Measurements from ENCODE around the gene ZNF300.
"Not testable (repeated sequence)": the region's sequence is repeated elsewhere in the genome, so short reads cannot be mapped to it uniquely, and the experiment has no call there.

ZNF300 gene

GRCh38 chr5:150845185-150845859 is 59.5 kb downstream of the ZNF300 start:
- not testable (repeated sequence) for DNase-seq (ENCODE audit: low read depth)

Data from stimulated activated CD8-positive, alpha-beta memory T cell treated with anti-CD3 and anti-CD28 coated beads, Interleukin-12 subunit alpha, Interleukin-12 subunit beta, amount 100 ng/mL, for 1 hour (primary cell).